DOHH2 (cell line): ENCODE measurements around the gene GDAP1L1.

ENCODE experiments used
- EZH2phosphoT487 ChIP-seq: fragments of 200-600 bp; sonication (generic); IDR thresholded peaks from 2 replicates; pipeline ENCODE4 v1.6.1; 2017; ENCODE audit warnings: borderline replicate concordance, mild to moderate bottlenecking, antibody characterized with exemption, low read length, moderate library complexity, mixed read lengths
- TF ChIP-seq, protein P1 (sequence below): fragments of 200-600 bp; sonication (generic); IDR thresholded peaks from one replicate; pipeline ENCODE4 v1.5.1; 2014; ENCODE audit warnings: antibody characterized with exemption, mild to moderate bottlenecking, low read depth, low read length; ENCODE audit not compliant: poor library complexity, severe bottlenecking

DNA sequence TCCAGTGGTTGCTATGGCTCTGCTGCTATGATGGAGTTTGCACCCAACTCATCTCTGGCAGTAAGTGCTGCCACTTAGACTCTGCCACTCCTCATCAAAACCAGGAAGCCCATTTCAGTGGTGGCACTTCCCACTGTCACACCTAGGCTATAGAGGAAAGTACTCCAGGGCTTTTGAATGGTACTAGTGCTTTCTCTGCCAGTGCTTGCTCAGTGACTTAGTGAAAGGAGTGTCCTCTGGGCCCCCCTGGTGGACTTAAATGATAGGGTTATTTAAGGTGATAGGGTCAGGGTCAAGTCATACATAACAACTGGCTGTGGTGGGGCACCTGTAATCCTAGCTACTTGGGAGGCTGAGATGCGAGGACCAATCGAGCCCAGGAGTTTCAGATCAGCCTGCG is 41.1 kb downstream of the GDAP1L1 start:
- TF ChIP-seq, protein P1, sequence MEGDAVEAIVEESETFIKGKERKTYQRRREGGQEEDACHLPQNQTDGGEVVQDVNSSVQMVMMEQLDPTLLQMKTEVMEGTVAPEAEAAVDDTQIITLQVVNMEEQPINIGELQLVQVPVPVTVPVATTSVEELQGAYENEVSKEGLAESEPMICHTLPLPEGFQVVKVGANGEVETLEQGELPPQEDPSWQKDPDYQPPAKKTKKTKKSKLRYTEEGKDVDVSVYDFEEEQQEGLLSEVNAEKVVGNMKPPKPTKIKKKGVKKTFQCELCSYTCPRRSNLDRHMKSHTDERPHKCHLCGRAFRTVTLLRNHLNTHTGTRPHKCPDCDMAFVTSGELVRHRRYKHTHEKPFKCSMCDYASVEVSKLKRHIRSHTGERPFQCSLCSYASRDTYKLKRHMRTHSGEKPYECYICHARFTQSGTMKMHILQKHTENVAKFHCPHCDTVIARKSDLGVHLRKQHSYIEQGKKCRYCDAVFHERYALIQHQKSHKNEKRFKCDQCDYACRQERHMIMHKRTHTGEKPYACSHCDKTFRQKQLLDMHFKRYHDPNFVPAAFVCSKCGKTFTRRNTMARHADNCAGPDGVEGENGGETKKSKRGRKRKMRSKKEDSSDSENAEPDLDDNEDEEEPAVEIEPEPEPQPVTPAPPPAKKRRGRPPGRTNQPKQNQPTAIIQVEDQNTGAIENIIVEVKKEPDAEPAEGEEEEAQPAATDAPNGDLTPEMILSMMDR, result no peak
- TF ChIP-seq EZH2phosphoT487, result no peak
